Measurements from ENCODE around the gene NEK2. TPM values are rescaled to one million over a fixed set of nuclear protein-coding genes. Genes with fewer than 3 reads are reported as not detected.
A peak's percentile ranks its signal among the peaks of the same experiment; 100 is the strongest.

NEK2 gene
- total and polyA plus RNA-seq, 10 donors: 0.38 to 5.5 (median 2.0) TPM

DNA sequence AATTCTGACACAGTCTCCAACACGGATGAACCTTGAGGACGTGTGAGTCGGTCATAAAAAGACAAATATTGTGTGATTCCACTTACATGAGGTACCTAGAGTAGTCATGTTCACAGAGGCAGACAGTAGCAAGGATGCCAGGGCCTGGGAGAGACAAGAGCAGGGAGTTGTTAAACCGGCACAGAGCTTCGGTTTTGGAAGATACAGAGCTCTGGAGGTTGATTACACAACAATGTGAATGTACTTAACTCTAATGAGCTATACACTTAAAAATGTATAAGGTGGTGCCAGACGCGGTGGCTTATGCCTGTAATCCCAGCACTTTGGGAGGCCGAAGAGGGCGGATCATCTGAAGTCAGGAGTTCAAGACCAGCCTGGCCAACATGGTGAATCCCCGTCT lies 37.8 kb upstream of the NEK2 start:
- no peaks in the 10 kb centered on the region for H3K27me3 ChIP-seq (replicated peaks in 1 of 7)
- no peak overlapping the region for H3K27ac ChIP-seq
- H3K9me3 ChIP-seq: no peaks in the 10 kb centered on the region
- intact Hi-C loops (cut with DNase I; ENCODE audit: low total_unique reads): no loop called here
- H3K4me1 ChIP-seq: peaks cover 0 to 13% (median 4%) of the 10 kb centered on the region in 6 donors
- no peak for TF ChIP-seq POLR2AphosphoS5 (IDR thresholded peaks at IDR 0.05)
- TF ChIP-seq POLR2A (IDR thresholded peaks at IDR 0.05): no peak
- TF ChIP-seq CTCF (IDR thresholded peaks at IDR 0.05 in 8 of 11, conservative IDR thresholded peaks at IDR 0.05 in 3 of 11): no peak
- 89 to 95% (median 93%) methylated on average over 10 of the region's 10 CpGs for WGBS, 5 donors
- DNase-seq: no peak
- no peaks in the 10 kb centered on the region for H3K36me3 ChIP-seq
- H3K4me3 ChIP-seq: no peak overlapping the region

DNA sequence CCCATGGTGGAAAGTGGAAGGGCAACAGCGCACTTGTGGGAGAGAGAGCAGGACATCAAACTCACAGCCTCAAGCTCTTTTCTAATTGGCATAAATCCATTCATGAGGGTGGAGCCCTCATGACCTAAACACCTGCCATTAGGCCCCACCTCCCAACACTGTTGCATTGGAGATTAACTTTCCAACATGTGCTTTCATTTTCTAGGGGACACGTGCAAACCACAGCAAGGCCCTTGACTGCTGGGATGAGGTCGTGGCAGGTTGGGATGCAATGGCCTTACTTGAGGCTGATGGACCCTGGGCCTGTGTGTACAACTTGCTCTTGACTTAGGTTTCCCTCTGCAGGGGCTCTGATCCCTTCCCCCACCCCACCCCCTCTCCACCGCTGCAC lies 35.9 kb upstream of the NEK2 start:
- intact Hi-C loops (cut with DNase I; ENCODE audit: low total_unique reads): no loop called here
- H3K36me3 ChIP-seq: no peaks in the 10 kb centered on the region
- peak overlapping the region in 2 of 8 donors; percentile 39 to 70 for H3K27ac ChIP-seq
- no peaks in the 10 kb centered on the region for H3K27me3 ChIP-seq (replicated peaks in 1 of 7)
- no peaks in the 10 kb centered on the region for H3K9me3 ChIP-seq
- H3K4me3 ChIP-seq: no peak overlapping the region
- H3K4me1 ChIP-seq: peaks cover 0 to 13% (median 4%) of the 10 kb centered on the region in 6 donors
- TF ChIP-seq POLR2AphosphoS5 (IDR thresholded peaks at IDR 0.05) (no peak), CTCF (IDR thresholded peaks at IDR 0.05 in 8 of 11, conservative IDR thresholded peaks at IDR 0.05 in 3 of 11) (no peak), POLR2A (IDR thresholded peaks at IDR 0.05) (no peak)
- DNase-seq: no peak
- WGBS, 5 donors: 79 to 96% (median 87%) methylated on average over 4 of the region's 4 CpGs

DNA sequence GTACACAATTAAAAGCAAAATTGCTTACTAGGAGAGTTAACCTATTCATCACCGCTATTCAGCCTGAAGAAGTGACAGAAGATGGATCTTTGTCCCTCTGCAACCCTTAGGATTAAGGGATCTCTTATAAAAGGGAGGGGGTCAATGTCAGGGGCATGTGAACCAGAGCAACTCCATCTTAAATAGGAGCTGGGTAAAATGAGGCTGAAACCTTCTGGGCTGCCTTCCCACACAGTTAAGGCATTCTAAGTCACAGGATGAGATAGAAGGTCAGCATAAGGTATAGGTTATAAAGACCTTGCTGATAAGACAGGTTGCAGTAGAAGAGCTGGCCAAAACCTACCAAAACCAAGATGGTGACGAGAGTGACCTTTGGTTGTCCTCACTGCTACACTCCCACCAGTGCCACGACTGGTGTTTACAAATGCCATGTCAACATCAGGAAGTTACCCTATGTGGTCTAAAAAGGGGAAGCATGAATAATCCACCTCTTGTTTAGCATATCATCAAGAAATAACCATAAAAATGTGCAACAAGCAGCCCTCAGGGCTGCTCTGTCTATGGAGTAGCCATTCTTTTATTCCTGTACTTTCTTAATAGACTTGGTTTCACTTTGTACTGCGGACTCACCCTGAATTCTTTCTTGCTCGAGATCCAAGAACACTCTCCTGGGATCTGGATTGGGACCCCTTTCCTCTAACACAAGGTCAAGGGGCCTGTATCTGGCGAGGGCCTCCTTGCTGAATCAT lies 35.3 kb upstream of the NEK2 start:
- Histone ChIP-seq H3K27ac (peak overlapping the region in 2 of 8 donors; percentile 39 to 70), H3K4me3 (no peak overlapping the region), H3K36me3 (no peaks in the 10 kb centered on the region), H3K4me1 (peaks cover 0 to 14% (median 2%) of the 10 kb centered on the region in 6 donors), H3K27me3 (replicated peaks in 1 of 7) (no peaks in the 10 kb centered on the region), H3K9me3 (no peaks in the 10 kb centered on the region)
- WGBS, 5 donors: 70 to 88% (median 78%) methylated on average over 6 of the region's 6 CpGs
- TF ChIP-seq POLR2A (IDR thresholded peaks at IDR 0.05) (no peak), POLR2AphosphoS5 (IDR thresholded peaks at IDR 0.05) (peak in 1 of 3 donors; percentile 12)
- intact Hi-C loops (cut with DNase I; ENCODE audit: low total_unique reads): no loop called here
- DNase-seq: no peak

DNA sequence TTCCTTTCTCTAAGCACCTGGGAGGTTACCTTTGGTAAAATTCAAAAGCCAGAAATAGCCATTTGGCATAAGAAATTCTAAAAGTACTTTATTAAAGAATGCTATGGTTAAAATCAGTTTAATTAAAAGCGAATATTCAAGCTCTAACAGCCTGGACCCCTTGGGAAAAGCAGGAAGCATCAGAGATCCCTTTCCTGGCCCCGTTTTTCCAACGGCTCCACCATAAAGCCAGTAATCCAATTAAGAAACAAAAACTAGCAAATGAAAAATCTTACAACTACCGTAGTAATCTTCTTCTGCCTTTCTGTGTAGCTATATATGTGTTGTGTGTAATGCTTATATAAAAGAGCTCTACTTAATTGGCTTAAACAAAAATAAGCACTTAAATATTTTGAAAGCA lies 33.5 kb upstream of the NEK2 start:
- H3K4me1 ChIP-seq: peaks cover 0 to 23% (median 0%) of the 10 kb centered on the region in 6 donors
- H3K27me3 ChIP-seq (replicated peaks in 1 of 7): no peaks in the 10 kb centered on the region
- WGBS, 5 donors: 87 to 95% (median 92%) methylated on average over 4 of the region's 4 CpGs
- no peaks in the 10 kb centered on the region for H3K36me3 ChIP-seq
- intact Hi-C loops (cut with DNase I; ENCODE audit: low total_unique reads): loop anchor here (10.0 kb wide), 1 partner anchor 316 kb away; no protein-coding TSS in a partner anchor
- H3K4me3 ChIP-seq: no peak overlapping the region
- no peaks in the 10 kb centered on the region for H3K9me3 ChIP-seq
- no peak overlapping the region for H3K27ac ChIP-seq
- no peak for TF ChIP-seq POLR2AphosphoS5 (IDR thresholded peaks at IDR 0.05)
- no peak for TF ChIP-seq CTCF (IDR thresholded peaks at IDR 0.05 in 8 of 11, conservative IDR thresholded peaks at IDR 0.05 in 3 of 11)
- TF ChIP-seq POLR2A (IDR thresholded peaks at IDR 0.05): no peak
- no peak for DNase-seq

Measured in spleen (tissue), 11 donors.